PFSK-1 (cell line): ENCODE results near the gene KCNJ14.

ENCODE experiments used
- POLR2AphosphoS5 ChIP-seq: IDR thresholded peaks from 2 replicates; pipeline ENCODE4 v1.6.1; 2012; ENCODE audit warnings: low read depth, mild to moderate bottlenecking, control low read depth, low read length, moderate library complexity
- REST ChIP-seq, 2 experiments: IDR thresholded peaks; 2 replicates each; pipeline versions ENCODE4 v1.6.1 to v1.8.0; 2011 to 2012; ENCODE audit warnings: low read depth in 2 of 2, low read length in 2 of 2, control low read depth in 1 of 2, inconsistent platforms in 1 of 2, mild to moderate bottlenecking in 1 of 2, moderate library complexity in 1 of 2; ENCODE audit not compliant: insufficient read depth in 1 of 2
- SIN3A ChIP-seq: IDR thresholded peaks from 2 replicates; pipeline ENCODE4 v1.6.1; 2012; ENCODE audit warnings: mild to moderate bottlenecking, low read length, moderate library complexity, borderline replicate concordance; ENCODE audit not compliant: insufficient read depth
- TAF1 ChIP-seq: IDR thresholded peaks from 2 replicates; pipeline ENCODE4 v1.6.1; 2012; ENCODE audit warnings: low read length, control low read depth, borderline replicate concordance; ENCODE audit not compliant: insufficient read depth

- no peak for TF ChIP-seq POLR2AphosphoS5
- TF ChIP-seq REST (IDR thresholded peaks at IDR 0.05; ENCODE audit: insufficient read depth in 1 of 2, low read depth in 2 of 2, low read length in 2 of 2) = no peak
- no peak for TF ChIP-seq SIN3A
- no peak for TF ChIP-seq TAF1
Measured at GRCh38 chr19:48500830-48501493, 45.6 kb downstream of the KCNJ14 start.
